ENCODE data around the gene LYPD3. TPM values are rescaled to one million over a fixed set of nuclear protein-coding genes. Genes with fewer than 3 reads are reported as not detected.

The LYPD3 gene
- not detected for total RNA-seq

DNA sequence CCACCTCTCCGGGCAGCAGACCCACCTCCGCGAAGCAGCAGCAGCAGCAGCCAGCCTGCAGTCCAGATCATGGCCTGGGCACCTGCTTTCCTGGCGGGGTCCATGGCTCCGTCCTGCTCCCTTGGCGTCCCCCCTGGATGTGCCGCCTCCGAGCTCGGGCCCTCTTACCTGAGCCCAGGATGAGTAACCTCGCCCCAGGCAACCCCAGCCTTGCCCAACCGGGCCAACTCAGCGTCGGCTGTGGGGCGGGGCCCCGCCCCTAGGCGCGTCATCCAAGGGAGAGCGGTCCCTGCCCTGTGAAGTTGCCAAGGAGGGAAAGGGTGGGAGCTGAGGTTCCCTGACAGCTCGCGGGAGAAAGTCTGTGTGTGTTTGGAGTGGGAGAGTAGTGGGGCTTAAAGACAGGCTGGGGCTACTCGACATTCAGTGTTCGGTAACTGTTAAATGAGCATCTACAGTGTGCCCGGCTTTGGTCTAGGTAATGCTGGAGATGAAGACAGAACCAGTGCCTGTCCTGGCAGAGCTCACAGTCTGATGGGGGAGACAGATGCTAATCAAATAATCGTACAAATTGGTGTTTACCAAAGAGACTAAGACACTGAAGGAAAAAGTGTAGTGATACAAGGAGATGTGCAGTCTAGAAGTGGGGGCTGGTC is at the start of gene LYPD3:
TSS of gene LYPD3 (minus strand) at position 141 of the 653 bp plus-strand sequence. CDS start at position 104, 37 bp downstream.

DNA sequence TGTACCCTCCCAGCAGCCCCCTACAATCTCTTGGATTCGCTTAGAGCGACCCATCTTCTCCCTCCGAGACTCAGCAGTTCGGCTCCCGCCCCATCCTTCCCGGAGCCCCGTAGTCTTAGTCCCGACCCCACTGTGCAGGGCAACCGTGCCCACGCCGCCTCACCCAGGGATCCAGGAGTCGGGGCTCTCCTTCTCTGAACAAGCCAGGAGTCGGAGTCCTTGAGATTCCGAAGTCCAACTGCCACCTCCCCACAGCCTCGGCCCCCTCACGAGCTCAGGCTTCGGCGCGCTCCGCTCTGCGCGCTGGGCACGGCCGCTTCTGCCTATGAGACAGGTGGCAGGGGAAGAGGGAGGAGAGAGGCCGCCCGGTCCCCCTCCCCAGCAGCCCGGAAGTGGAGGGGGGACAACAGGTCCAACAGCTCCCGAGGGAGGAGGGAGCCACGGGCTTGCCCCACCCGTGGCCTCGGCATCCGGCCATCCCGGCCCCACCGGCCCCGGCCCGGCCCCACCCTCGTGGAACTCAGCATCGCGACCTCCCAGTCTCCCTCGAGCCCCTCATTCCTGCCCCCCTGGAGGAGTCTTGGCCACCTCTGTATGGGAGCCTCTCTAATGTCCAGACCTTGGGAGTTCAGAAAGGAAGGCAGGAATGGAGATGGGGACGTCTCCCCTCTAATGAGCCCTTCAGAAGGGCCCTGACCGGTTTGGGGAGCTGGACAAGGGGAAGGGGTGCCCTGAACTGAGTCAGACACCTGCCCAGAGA is 39.2 kb upstream of the LYPD3 start, which contains the start of gene PHLDB3:
TSS of gene PHLDB3 (minus strand) at position 321 of the 760 bp plus-strand sequence. CDS start 628 bp downstream, outside the sequence.

DNA sequence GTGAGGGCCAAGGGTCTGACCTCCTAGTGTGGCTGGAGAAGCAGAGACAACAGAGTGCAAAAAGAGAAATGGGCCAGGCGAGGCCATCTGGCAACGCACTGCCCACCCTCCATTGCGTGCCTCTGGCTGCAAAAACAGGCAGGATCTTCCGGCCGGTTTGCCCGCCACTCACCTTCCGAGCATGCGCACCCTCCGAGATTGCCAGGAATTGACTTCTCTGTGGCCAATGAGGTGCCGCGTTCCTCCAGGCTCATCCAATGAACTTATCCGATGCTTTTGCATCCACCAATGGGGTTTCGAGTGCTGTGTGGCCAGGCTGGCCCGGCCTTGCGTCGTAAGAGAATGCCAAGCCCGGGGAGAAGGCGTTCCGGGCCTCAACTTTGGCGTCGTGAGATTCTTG is 50.9 kb downstream of the LYPD3 start, which contains the start of gene TEX101:
TSS of gene TEX101 (plus strand) at position 337 of the 400 bp plus-strand sequence. CDS start 1,030 bp downstream, outside the sequence.

Other genes with a start within 250 kb of the LYPD3 start
- gene PSG9, start 196.1 kb downstream of the LYPD3 start, total RNA-seq: not detected
- 0.31 TPM for gene CD177, start 111.9 kb downstream of the LYPD3 start, total RNA-seq
- gene TEX101, start 50.7 kb downstream of the LYPD3 start, total RNA-seq: not detected
- 3.4 TPM for gene PHLDB3, start 39.1 kb upstream of the LYPD3 start, total RNA-seq
- 19.4 TPM for gene ETHE1, start 61.6 kb upstream of the LYPD3 start, total RNA-seq
- gene ZNF575, start 67.6 kb upstream of the LYPD3 start, total RNA-seq: 0.94 TPM
- gene XRCC1, start 109.9 kb upstream of the LYPD3 start, total RNA-seq: 17.8 TPM
- gene PINLYP, start 110.2 kb upstream of the LYPD3 start, total RNA-seq: 14.4 TPM
- 94.8 TPM for gene IRGQ, start 130.5 kb upstream of the LYPD3 start, total RNA-seq
- gene ZNF576, start 131.0 kb upstream of the LYPD3 start, total RNA-seq: 9.7 TPM
- gene SRRM5, start 146.5 kb upstream of the LYPD3 start, total RNA-seq: not detected
- gene ZNF428, start 154.0 kb upstream of the LYPD3 start, total RNA-seq: 132 TPM
- 89.8 TPM for gene CADM4, start 174.2 kb upstream of the LYPD3 start, total RNA-seq
- 4.7 TPM for gene PLAUR, start 204.6 kb upstream of the LYPD3 start, total RNA-seq

Measured in parietal lobe (tissue), 1 donor.